ENCODE results near the gene SLC43A1.
A peak's percentile ranks its signal among the peaks of the same experiment; 100 is the strongest.

GRCh38 chr11:57458060-57458409, 57.5 kb downstream of the SLC43A1 start:
- TF ChIP-seq CREB1 (CRISPR knock-in tag; IDR thresholded peaks at IDR 0.05; ENCODE audit: low read depth) (0 out of 2 replicates have a peak, but pooled peaks have one; percentile 19), EZH2 (IDR thresholded peaks at IDR 0.05; ENCODE audit: low read depth, unreplicated experiment) (no peak), POLR2AphosphoS5 (IDR thresholded peaks at IDR 0.05; ENCODE audit: low read depth) (no peak), ZNF114 (CRISPR knock-in tag; IDR thresholded peaks at IDR 0.05) (no peak), STAT1 (IDR thresholded peaks at IDR 0.05; ENCODE audit: unreplicated experiment) (no peak)
- TF ChIP-seq, protein P1, sequence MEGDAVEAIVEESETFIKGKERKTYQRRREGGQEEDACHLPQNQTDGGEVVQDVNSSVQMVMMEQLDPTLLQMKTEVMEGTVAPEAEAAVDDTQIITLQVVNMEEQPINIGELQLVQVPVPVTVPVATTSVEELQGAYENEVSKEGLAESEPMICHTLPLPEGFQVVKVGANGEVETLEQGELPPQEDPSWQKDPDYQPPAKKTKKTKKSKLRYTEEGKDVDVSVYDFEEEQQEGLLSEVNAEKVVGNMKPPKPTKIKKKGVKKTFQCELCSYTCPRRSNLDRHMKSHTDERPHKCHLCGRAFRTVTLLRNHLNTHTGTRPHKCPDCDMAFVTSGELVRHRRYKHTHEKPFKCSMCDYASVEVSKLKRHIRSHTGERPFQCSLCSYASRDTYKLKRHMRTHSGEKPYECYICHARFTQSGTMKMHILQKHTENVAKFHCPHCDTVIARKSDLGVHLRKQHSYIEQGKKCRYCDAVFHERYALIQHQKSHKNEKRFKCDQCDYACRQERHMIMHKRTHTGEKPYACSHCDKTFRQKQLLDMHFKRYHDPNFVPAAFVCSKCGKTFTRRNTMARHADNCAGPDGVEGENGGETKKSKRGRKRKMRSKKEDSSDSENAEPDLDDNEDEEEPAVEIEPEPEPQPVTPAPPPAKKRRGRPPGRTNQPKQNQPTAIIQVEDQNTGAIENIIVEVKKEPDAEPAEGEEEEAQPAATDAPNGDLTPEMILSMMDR (conservative IDR thresholded peaks at IDR 0.05; ENCODE audit: low read depth in 2 of 2), result no peak
- TF ChIP-seq, protein P2, sequence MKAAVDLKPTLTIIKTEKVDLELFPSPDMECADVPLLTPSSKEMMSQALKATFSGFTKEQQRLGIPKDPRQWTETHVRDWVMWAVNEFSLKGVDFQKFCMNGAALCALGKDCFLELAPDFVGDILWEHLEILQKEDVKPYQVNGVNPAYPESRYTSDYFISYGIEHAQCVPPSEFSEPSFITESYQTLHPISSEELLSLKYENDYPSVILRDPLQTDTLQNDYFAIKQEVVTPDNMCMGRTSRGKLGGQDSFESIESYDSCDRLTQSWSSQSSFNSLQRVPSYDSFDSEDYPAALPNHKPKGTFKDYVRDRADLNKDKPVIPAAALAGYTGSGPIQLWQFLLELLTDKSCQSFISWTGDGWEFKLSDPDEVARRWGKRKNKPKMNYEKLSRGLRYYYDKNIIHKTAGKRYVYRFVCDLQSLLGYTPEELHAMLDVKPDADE (IDR thresholded peaks at IDR 0.05), result no peak
- TF ChIP-seq, protein P3, sequence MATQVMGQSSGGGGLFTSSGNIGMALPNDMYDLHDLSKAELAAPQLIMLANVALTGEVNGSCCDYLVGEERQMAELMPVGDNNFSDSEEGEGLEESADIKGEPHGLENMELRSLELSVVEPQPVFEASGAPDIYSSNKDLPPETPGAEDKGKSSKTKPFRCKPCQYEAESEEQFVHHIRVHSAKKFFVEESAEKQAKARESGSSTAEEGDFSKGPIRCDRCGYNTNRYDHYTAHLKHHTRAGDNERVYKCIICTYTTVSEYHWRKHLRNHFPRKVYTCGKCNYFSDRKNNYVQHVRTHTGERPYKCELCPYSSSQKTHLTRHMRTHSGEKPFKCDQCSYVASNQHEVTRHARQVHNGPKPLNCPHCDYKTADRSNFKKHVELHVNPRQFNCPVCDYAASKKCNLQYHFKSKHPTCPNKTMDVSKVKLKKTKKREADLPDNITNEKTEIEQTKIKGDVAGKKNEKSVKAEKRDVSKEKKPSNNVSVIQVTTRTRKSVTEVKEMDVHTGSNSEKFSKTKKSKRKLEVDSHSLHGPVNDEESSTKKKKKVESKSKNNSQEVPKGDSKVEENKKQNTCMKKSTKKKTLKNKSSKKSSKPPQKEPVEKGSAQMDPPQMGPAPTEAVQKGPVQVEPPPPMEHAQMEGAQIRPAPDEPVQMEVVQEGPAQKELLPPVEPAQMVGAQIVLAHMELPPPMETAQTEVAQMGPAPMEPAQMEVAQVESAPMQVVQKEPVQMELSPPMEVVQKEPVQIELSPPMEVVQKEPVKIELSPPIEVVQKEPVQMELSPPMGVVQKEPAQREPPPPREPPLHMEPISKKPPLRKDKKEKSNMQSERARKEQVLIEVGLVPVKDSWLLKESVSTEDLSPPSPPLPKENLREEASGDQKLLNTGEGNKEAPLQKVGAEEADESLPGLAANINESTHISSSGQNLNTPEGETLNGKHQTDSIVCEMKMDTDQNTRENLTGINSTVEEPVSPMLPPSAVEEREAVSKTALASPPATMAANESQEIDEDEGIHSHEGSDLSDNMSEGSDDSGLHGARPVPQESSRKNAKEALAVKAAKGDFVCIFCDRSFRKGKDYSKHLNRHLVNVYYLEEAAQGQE (IDR thresholded peaks at IDR 0.05; ENCODE audit: unreplicated experiment), result no peak
